ENCODE measurements around the gene DENND5A.

DENND5A gene

DNA sequence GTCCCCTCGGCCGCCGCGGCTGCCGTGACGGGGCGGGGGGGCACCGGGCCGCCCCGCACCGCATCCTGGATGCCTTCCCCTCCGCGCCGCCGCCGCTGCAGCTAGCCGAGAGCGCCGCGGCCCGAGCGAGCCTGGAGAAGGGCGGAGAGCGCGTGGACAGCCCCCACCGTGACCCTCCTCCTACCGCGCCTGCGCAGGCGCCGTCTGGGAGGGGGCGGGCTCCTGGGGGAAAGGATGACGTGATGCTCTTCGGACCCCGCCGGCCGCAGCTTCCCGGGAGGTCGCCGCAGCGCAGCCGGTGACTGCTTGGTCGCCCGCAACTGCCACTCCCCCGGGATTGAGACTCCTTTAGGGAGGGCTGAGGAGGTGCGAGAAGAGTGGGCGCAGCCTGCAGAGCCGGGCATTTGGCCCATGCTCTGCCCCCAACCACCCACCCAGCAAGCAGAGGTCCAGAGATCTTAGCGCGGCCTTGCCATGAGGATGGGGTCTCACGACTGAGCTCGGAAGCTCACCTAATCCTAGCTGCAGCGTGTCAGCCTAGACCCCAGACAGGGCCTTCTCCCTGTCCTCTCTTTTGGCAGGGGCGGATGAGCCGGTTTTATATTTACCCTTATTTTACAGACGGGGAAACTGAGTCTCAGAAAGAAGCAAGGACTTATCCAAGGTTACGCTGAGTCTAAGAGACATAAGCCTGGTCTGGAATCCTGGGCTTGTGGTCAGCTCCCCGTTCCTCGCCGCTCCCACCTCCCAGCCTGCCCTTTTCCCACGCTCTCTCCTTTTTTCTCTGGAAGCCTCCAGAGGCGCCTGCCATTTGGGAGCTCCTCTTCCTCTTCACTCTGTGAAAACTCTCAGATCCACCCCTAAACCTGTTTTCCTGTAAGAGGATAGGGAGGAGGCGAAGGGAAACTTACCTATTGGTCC, at the start of gene DENND5A:
DENND5A (minus strand) TSS at position 140 of the 921 bp plus-strand sequence. CDS start 281 bp downstream, outside the sequence.
- H3K4me3 ChIP-seq (replicated peaks; ENCODE audit: low read depth, low read length), result peak within 1 kb of the TSS; percentile 78
- no peak for TF ChIP-seq CTCF (IDR thresholded peaks at IDR 0.05; ENCODE audit: low read depth, low read length, missing control alignments)
- peak; percentile 20 for DNase-seq (ENCODE audit: extremely low read depth, low read depth)

DNA sequence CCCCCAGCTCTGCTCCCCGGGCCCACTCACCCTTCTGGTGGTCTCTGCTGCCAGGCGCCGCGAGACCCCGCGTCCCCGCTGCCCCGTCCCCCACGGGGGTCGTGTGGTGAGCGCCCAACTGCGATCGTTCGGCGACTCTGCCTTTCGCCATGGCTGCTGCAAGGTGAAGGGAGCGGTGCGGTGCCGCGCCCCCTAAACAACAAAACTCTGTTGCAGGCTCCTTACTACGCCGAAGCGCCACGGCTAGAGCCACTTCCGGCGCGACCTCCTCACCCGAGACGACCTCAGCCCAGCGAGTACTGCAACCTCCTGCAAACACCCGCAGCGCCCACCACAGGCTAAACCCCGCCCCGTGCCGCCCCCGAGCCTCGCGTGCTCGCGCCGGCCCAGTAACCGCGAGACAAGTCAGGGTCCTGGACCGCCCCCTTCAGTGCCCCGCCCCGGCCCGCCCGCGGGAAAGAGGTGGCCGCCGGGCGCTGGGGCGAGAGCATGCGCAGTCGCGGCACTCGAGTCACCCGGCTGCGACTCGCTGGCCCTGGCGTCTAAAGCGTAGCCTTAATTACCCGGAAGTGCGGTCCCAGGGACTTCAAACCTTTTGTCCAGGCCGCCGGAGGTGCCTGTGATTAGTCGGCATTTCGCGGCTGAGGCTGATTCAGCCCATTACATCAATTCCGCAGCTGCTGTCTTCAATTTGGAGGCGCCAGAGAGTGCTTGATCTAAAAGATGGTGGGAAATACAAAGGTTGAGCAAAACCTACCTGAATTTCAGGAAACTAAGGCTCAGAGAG, 49.3 kb upstream of the DENND5A start, which contains the start of gene TMEM41B:
TMEM41B (minus strand) TSS at position 303 of the 787 bp plus-strand sequence; CDS start at position 151, 152 bp downstream.
- peak; percentile 95 for DNase-seq (ENCODE audit: extremely low read depth, low read depth)
- TF ChIP-seq CTCF (IDR thresholded peaks at IDR 0.05; ENCODE audit: low read depth, low read length, missing control alignments), result no peak
- peak within 1 kb of the TSS; percentile 93 for H3K4me3 ChIP-seq (replicated peaks; ENCODE audit: low read depth, low read length)

- no peak for DNase-seq (ENCODE audit: extremely low read depth, low read depth)
- no peak for TF ChIP-seq CTCF (IDR thresholded peaks at IDR 0.05; ENCODE audit: low read depth, low read length, missing control alignments)
- H3K4me3 ChIP-seq (replicated peaks; ENCODE audit: low read depth, low read length), result peak overlapping the region; percentile 93
Observed at GRCh38 chr11:9313648-9314290, 48.6 kb upstream of the DENND5A start.

DNA sequence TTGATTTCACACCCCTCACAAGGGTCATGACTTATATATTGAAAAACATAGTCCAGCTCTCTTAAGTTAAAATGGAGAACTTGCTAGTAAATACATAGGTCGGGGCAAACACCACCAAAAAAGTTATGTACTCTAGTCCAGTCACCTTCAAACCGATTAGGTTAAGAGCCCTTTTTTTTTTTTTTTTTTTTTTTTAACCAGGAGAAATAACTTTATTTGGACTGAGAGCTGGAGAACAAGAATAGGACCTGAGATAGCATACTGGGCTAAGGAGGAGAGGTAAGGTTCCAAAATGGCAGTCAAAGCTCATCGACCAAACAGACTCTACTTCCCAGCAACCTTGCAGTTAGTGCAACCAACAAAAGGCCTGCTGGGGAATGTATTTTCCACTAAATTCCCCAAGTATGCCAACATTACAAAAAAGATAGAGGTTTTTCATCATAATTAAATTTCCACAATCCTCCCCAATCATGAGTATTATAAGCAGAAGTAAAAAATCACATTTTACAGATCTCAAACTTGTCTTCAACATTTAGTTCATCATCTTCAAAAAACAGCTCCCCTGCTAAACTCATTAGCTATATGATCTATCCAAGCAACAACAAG, 45.4 kb upstream of the DENND5A start:
- TF ChIP-seq CTCF (IDR thresholded peaks at IDR 0.05; ENCODE audit: low read depth, low read length, missing control alignments), result no peak
- no peak for DNase-seq (ENCODE audit: extremely low read depth, low read depth)
- H3K4me3 ChIP-seq (replicated peaks; ENCODE audit: low read depth, low read length), result no peak overlapping the region

DNA sequence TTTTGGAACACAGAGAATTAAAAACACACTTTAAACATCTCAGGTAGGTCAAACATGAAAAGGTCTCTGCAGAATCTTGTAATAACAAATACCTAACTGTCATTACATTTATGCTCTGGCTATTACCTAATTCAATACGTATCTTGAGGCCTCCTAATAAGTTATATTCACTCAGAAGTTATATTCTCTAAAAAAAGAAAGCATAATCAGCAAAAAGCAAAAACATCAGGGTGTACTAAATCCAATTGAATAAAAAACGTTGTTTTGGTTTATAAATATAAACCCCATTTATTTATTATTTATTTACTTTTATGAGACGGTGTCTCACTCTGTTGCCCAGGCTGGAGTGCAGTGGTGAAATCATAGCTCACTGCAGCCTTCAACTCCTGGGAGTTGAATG, 39.0 kb upstream of the DENND5A start:
- no peak overlapping the region for H3K4me3 ChIP-seq (replicated peaks; ENCODE audit: low read depth, low read length)
- DNase-seq (ENCODE audit: extremely low read depth, low read depth), result no peak
- no peak for TF ChIP-seq CTCF (IDR thresholded peaks at IDR 0.05; ENCODE audit: low read depth, low read length, missing control alignments)

DNA sequence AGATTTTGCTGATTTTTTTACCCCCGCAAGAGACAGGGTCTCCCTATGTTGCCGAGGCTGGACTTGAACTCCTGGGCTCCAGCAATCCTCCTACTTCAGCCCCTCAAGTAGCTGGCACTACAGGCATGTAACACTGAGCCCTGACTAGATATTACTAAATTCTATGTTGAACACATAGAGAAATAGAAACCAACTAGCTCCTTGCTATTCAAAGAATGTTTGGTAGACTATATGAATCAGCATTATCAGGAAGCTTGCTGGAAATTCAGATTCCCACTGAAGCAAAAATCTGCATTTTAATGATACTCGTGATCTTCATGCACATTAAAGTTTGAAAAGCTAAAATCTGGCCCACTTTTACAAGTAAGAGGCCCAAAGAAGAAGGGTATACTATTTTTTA, 37.3 kb upstream of the DENND5A start:
- no peak overlapping the region for H3K4me3 ChIP-seq (replicated peaks; ENCODE audit: low read depth, low read length)
- TF ChIP-seq CTCF (IDR thresholded peaks at IDR 0.05; ENCODE audit: low read depth, low read length, missing control alignments), result no peak
- no peak for DNase-seq (ENCODE audit: extremely low read depth, low read depth)
